Loucy (cell line): ENCODE measurements around the gene RGS12.

ENCODE experiments used
- CTCF ChIP-seq: fragments of 200-600 bp; sonication (generic); conservative IDR thresholded peaks from 2 replicates; pipeline ENCODE4 v1.5.1; 2014; ENCODE audit warnings: mild to moderate bottlenecking, antibody characterized with exemption, low read length
- EZH2phosphoT487 ChIP-seq: fragments of 200-600 bp; IDR thresholded peaks from 2 replicates; pipeline ENCODE4 v1.6.1; 2018; ENCODE audit warnings: antibody characterized with exemption, mild to moderate bottlenecking, moderate library complexity, borderline replicate concordance

- TF ChIP-seq CTCF (no peak), EZH2phosphoT487 (no peak)
Observed at GRCh38 chr4:3302786-3303564, 10.2 kb downstream of the RGS12 start.
